AG04449 (cell line): ENCODE measurements around the gene FAM149B1.

Source experiments
- CTCF ChIA-PET: fragments of 350-600 bp; formaldehyde crosslinking; extraction: SDS; loops from one replicate; lab custom pipeline; 2021; ENCODE audit warnings: antibody characterized with exemption; lab: Yijun Ruan, JAX
- POLR2A ChIA-PET: fragments of 400-600, 350-600 bp; formaldehyde crosslinking; extraction: SDS; loops from one replicate; lab custom pipeline; 2020; ENCODE audit warnings: antibody characterized with exemption, inconsistent platforms; lab: Yijun Ruan, JAX
- DNase-seq: peaks from one replicate; pipeline ENCODE4 v3.0.0-alpha.2; 2010; ENCODE audit warnings: low read depth, low spot score
- H3K4me3 ChIP-seq: 2 replicates; pipeline ENCODE4 v1.5.1; 2011; ENCODE audit warnings: low read depth, mild to moderate bottlenecking, control low read depth, low read length
- TF ChIP-seq, protein P1 (sequence below): IDR thresholded peaks from one replicate; pipeline ENCODE4 v1.5.1; 2011; ENCODE audit warnings: mild to moderate bottlenecking, moderate library complexity, low read length, control low read depth, inconsistent platforms; ENCODE audit not compliant: insufficient read depth; ENCODE audit errors: missing control alignments

The FAM149B1 gene

DNA sequence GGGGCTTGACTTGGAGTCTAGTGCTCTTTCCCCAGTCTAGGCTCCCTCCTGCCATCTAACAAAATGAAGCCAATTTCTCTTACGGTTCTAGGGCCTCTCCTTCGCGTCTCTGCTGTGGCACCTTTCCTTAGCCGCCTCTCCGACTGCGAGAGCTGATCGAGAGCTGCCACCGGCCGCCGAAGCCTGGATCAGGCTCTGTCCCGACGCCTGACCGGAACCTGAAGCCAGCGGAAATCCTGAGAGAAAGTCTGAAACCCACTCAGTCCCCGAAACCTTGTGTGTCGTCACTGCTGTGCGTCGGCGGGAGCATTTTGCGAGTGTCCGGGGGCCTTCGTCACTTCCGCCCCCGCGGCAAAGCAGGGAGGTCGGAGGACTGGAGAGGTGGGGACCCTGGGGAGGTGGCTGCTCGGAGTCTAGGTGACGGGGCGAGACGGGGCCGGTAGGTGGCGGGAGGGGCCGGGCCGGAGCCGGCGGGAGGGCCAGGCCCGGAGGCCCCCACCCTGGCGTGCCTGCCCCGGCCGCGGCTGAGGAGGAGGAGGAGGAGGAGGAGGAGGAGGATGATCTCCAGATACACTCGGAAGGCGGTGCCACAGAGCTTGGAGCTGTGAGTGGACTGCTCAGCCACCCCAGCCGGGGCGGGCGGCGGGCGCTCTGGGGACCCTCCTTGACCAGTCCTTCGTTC lies at the start of gene FAM149B1, which contains the start of gene ECD:
FAM149B1 (plus strand) TSS at position 337 of the 682 bp plus-strand sequence; CDS start at position 558, 221 bp downstream.
ECD (minus strand) TSS at position 226 of the 682 bp plus-strand sequence. CDS start 4,071 bp downstream, outside the sequence.
- peak within 1 kb of the TSS; percentile 88 for H3K4me3 ChIP-seq
- ChIA-PET POLR2A (interaction anchor here (0.6 to 1.4 kb wide), 6 partner anchors 14 to 134 kb away, joined by 3 to 7 read pairs (median 4); partner anchors contain the start of genes DNAJC9 and P4HA1), CTCF (interaction anchor here (2.0 to 5.2 kb wide), 2 partner anchors 10 to 72 kb away, joined by 6 to 58 read pairs; no protein-coding TSS in a partner anchor)
- TF ChIP-seq, protein P1, sequence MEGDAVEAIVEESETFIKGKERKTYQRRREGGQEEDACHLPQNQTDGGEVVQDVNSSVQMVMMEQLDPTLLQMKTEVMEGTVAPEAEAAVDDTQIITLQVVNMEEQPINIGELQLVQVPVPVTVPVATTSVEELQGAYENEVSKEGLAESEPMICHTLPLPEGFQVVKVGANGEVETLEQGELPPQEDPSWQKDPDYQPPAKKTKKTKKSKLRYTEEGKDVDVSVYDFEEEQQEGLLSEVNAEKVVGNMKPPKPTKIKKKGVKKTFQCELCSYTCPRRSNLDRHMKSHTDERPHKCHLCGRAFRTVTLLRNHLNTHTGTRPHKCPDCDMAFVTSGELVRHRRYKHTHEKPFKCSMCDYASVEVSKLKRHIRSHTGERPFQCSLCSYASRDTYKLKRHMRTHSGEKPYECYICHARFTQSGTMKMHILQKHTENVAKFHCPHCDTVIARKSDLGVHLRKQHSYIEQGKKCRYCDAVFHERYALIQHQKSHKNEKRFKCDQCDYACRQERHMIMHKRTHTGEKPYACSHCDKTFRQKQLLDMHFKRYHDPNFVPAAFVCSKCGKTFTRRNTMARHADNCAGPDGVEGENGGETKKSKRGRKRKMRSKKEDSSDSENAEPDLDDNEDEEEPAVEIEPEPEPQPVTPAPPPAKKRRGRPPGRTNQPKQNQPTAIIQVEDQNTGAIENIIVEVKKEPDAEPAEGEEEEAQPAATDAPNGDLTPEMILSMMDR = peak; percentile 5
- peak; percentile 51 for DNase-seq

DNA sequence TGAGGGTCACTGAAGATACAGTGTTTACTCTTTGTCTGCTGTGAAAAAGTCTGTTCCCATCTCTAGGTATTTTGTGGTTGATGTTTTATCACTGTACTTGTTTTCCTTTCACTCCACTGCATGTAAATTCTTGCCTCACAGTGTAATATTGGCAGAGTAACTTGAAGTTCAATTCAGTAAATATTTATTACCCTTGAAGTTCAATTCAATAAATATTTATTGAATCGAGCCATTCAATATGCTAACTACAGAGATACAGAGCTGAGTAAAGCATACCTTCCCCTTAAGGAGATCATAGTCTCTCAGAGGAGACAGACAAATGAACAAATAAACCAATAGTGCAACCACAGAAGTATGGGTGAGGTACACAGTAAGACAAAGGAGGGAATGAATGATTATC lies 48.5 kb upstream of the FAM149B1 start:
- ChIA-PET CTCF (interaction anchor here (0.7 kb wide), 1 partner anchor 20 kb away, joined by 3 read pairs; no protein-coding TSS in a partner anchor), POLR2A (no interaction called here)
- DNase-seq = no peak

DNA sequence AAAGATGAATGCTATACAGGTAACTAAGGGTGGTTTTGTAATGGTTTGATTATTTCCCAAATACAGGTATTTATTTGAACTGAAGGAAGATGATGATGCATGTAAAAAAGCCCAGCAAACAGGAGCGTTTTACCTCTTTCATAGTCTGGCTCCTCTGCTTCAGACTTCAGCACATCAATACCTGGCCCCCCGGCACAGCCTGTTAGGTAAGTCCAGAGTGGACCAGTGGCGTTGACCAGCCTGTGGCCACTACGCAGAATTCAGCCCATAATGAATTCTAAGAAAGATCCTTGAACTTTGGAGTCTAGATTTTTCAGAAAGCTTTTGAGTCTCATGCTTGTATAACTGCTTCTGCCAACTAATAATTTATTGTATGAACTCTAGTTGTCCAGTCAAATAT lies 48.0 kb upstream of the FAM149B1 start:
- CTCF ChIA-PET = interaction anchor here (0.7 kb wide), 1 partner anchor 21 kb away, joined by 3 read pairs; no protein-coding TSS in a partner anchor
- TF ChIP-seq, protein P1 = no peak
- POLR2A ChIA-PET = no interaction called here

More for the DNA sequence above, 48.5 kb upstream of the FAM149B1 start:
- H3K4me3 ChIP-seq = no peak overlapping the region
- TF ChIP-seq, protein P1 = no peak

DNA sequence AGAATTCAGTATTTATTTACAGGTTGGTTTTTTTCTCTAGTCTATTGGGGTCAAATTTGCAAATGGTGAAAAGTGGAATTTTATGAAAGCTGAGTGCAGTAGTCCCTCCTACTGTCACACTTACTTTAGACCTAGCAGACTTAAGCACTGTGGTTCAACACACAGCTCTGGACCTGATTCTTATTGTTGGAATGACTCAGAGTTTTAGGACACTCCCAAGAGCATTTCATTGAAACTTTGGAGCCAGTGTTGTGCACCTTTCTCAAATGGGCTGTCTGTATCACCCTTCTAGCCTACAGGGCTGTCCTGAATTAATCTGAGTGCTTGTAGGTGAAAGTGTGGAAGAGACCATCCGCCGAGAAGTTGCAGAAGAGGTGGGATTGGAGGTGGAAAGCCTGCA lies 41.6 kb upstream of the FAM149B1 start:
- H3K4me3 ChIP-seq = no peak overlapping the region
- TF ChIP-seq, protein P1 = no peak
- no peak for DNase-seq
- CTCF ChIA-PET = interaction anchor here (0.9 kb wide), 1 partner anchor 16 kb away, joined by 3 read pairs; no protein-coding TSS in a partner anchor
- POLR2A ChIA-PET = no interaction called here

More for the DNA sequence above, 48.0 kb upstream of the FAM149B1 start:
- DNase-seq = no peak
- H3K4me3 ChIP-seq = no peak overlapping the region

DNA sequence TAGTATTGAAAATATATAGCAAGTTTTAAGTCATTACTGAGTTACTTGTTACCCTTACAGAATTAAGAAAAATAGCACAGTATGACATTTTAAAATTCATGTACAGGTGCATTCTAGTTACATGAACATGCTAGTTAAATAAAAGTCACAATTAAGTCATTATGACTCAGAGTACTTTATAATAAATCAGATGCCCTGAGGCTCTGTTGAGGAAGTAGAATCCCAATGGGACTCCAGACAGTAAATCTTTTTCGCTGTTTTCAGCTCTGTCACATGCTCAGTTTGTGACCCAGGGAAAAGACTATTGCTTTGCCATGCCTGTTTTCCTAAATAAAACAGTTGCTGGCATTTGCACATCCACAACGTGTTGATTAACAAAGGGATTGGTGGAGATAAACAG lies 36.6 kb upstream of the FAM149B1 start:
- no peak overlapping the region for H3K4me3 ChIP-seq
- CTCF ChIA-PET = interaction anchor here (6.3 kb wide), 1 partner anchor 28 kb away, joined by 48 read pairs; no protein-coding TSS in a partner anchor
- POLR2A ChIA-PET = no interaction called here
- DNase-seq = no peak
- TF ChIP-seq, protein P1 = no peak
